Testis (tissue), 3 donors: Measurements from ENCODE around the gene CDC14A. TPM values are rescaled to one million over a fixed set of nuclear protein-coding genes. Genes with fewer than 3 reads are reported as not detected.
"Not testable (repeated sequence)": the region's sequence is repeated elsewhere in the genome, so short reads cannot be mapped to it uniquely, and the experiment has no call there.

Source experiments
- DNase-seq: peaks from one replicate; pipeline ENCODE4 v3.0.0-alpha.2; 2019
- H3K27ac ChIP-seq, 2 donors: fragments of 200-600 bp; sonication (generic); one replicate each; pipeline ENCODE4 v1.5.1; 2019
- H3K27me3 ChIP-seq: fragments of 200-600 bp; sonication (generic); one replicate; pipeline ENCODE4 v1.5.1; 2019
- H3K36me3 ChIP-seq: fragments of 200-600 bp; sonication (generic); one replicate; pipeline ENCODE4 v1.5.1; 2017; ENCODE audit warnings: low read depth; ENCODE audit errors: missing control alignments
- H3K4me1 ChIP-seq: fragments of 200-600 bp; sonication (generic); one replicate; pipeline ENCODE4 v1.5.1; 2019
- H3K4me3 ChIP-seq, 2 donors: fragments of 200-600 bp; sonication (generic); one replicate each; pipeline ENCODE4 v1.5.1; 2017 to 2019
- H3K9me3 ChIP-seq: fragments of 200-600 bp; sonication (generic); one replicate; pipeline ENCODE4 v1.5.1; 2017
- POLR2A ChIP-seq: fragments of 450-650 bp; IDR thresholded peaks from one replicate; pipeline ENCODE4 v1.6.1; 2017; ENCODE audit warnings: antibody characterized with exemption, mild to moderate bottlenecking, moderate library complexity
- WGBS, 2 donors: methylation state at CpG; one replicate each; pipeline ENCODE4 v1.1.5; 2018; 5-methylcytosine and 5-hydroxymethylcytosine counted together
- intact Hi-C: fragments of 100-400 bp; cut with DNase I; formaldehyde crosslinking; loops from one replicate; pipeline ENCODE4 v1.15.1; 2023; ENCODE audit warnings: low total_unique reads
- polyA plus RNA-seq: library from polyadenylated mRNA; stranded (reverse); fragments of 350-450 nt; fragmentation: Illumina TruSeq; extraction: RNeasy Lipid Tissue Mini Kit (QIAGEN cat#74804); gene quantifications from one replicate; pipeline ENCODE4 v1.2.3, GENCODE V29; 2014; ENCODE audit warnings: low read depth, low replicate concordance; ENCODE audit not compliant: insufficient read depth
- total RNA-seq, 2 donors: library from RNA; depleted of rRNA; stranded (reverse); fragments of >200 nt; gene quantifications; one replicate each; pipeline ENCODE4 v1.2.3, GENCODE V29; 2016
- TF ChIP-seq, protein P1 (sequence below), 3 experiments: fragments of 450-650 bp in 2 of 3; fragments of 200-600 bp in 1 of 3; sonication (generic) in 1 of 3; IDR thresholded peaks; one replicate each; pipeline ENCODE4 v1.5.1; 2016 to 2019; ENCODE audit warnings: antibody characterized with exemption in 3 of 3, mild to moderate bottlenecking in 2 of 3, moderate library complexity in 1 of 3

The CDC14A gene
- total and polyA plus RNA-seq, 3 donors from 2014 or later = 28.3 to 55.9 (median 40.6) TPM

DNA sequence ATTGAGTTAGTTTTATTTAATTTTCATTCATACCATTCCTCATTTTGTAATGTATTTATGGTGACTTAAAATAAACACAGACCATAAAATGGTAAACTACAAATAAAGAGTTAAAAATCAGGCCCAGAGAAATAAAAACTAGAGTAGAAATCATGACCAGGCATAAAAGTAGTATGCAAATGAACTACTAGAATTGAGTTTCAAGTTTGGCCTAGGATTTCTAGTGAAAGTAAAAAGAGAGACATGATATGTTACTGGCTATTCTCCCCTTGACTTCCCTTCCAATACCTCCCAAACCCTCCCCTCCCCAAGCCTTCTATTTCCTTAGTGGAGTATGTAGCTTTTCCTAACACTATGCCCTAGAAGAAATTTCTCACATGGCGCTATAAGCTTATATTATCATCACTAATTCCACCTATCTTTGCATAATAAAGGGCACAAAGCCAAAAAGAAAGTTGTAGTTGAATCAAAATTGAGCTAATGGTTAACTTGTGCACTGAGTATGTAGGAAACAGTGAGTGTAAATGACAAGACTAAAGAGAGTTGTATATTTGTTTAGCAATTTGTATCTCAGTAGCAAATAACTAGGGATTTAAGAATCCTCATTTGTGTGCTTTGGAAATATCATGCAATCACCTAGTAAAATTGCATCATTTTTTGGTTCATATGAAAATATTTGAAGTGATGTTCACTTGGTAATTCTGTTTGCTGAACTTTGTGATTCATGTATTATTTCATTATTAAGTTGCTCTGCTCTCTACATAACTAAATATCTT lies 29.7 kb upstream of the CDC14A start:
- H3K27ac ChIP-seq = no peak overlapping the region
- no peak for DNase-seq
- H3K36me3 ChIP-seq = no peaks in the 10 kb centered on the region
- no peaks in the 10 kb centered on the region for H3K27me3 ChIP-seq
- H3K4me1 ChIP-seq = no peaks in the 10 kb centered on the region
- no peaks in the 10 kb centered on the region for H3K9me3 ChIP-seq
- intact Hi-C loops = no loop called here
- H3K4me3 ChIP-seq = no peak overlapping the region
- 87 to 88% methylated on average over 1 of the region's 1 CpG for WGBS, 2 donors
- TF ChIP-seq POLR2A = no peak
- TF ChIP-seq, protein P1, sequence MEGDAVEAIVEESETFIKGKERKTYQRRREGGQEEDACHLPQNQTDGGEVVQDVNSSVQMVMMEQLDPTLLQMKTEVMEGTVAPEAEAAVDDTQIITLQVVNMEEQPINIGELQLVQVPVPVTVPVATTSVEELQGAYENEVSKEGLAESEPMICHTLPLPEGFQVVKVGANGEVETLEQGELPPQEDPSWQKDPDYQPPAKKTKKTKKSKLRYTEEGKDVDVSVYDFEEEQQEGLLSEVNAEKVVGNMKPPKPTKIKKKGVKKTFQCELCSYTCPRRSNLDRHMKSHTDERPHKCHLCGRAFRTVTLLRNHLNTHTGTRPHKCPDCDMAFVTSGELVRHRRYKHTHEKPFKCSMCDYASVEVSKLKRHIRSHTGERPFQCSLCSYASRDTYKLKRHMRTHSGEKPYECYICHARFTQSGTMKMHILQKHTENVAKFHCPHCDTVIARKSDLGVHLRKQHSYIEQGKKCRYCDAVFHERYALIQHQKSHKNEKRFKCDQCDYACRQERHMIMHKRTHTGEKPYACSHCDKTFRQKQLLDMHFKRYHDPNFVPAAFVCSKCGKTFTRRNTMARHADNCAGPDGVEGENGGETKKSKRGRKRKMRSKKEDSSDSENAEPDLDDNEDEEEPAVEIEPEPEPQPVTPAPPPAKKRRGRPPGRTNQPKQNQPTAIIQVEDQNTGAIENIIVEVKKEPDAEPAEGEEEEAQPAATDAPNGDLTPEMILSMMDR (IDR thresholded peaks at IDR 0.05) = no peak

DNA sequence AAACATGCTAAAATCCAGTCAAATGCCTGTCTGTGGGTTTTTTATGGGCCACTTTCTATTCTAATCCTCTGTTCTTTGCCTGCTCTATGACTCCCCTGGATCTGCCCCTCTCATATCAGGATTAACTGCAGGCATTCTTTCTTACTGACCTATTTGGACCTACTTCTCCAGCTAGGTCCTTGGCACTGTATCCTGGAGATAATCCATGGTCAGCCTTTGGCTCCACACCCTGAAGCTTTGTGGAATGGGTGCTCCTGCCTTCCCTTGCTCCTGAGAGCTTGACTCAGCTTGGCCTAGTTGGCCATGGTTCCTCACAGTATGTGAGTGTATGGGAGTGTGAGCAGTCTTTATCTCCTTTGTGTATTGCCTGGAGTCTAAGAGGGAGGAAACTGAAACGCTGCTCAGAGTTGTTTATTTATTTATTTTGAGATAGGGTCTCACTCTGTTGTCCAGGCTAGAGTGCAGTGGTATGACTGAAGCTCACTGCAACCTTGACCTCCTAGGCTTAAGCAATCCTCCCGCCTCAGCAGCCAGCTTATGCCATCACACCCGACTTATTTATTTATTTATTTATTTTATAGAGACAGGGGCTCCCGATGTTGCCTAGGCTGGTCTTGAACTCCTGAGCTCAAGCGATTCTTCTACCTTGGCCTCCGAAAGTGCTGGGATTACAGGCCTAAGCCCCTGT lies 28.7 kb upstream of the CDC14A start:
- 82 to 85% methylated on average over 6 of the region's 6 CpGs for WGBS, 2 donors
- H3K27ac ChIP-seq = no peak overlapping the region

DNA sequence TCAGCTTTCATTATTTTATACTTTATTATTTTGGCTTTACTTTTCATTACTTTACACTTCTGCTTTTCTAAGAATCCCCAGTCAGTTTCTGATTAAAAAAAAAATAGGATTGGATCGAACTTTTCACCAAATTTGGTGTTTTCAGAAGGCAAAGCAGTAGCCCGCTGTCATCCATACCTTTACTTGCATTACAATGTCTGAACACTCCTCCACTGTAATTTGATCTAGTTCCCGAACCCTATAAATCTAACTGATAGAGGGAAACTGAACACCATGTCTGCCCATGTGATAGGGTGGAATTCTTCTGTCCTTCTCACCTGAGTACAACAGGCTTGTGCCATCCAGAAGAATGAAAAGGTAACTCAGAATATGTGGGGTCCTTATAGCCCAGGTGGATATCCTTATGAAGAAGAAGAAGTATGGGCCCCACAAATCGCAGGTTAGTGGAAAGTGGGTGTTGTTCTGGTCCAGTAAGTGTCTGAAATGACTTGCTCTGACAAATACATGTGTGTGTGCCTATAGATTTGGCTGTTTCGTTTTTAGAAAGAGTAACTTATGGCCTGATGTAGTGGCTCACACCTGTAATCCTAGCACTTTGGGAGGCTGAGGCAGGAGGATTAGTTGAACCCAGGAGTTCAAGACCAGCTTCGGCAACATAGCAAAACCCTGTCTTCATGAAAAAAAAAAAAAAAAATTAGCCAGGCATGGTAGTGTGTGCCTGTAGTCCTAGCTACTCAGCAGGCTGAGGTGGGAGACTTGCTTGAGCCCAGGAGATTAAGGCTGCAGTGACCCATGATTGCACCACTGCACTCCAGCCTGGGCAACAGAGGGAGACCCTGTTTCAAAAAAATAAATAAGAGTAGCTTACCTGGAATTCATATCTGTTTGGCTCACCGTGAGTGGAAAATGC lies 26.6 kb upstream of the CDC14A start:
- H3K36me3 ChIP-seq = no peaks in the 10 kb centered on the region
- H3K27ac ChIP-seq = no peak overlapping the region
- no peaks in the 10 kb centered on the region for H3K9me3 ChIP-seq
- DNase-seq = no peak
- 80 to 84% methylated on average over 7 of the region's 7 CpGs for WGBS, 2 donors
- TF ChIP-seq, protein P1 (IDR thresholded peaks at IDR 0.05) = no peak
- TF ChIP-seq POLR2A = no peak
- intact Hi-C loops = no loop called here
- H3K4me1 ChIP-seq = no peaks in the 10 kb centered on the region
- no peak overlapping the region for H3K4me3 ChIP-seq
- H3K27me3 ChIP-seq = no peaks in the 10 kb centered on the region

More for the DNA sequence above, 28.7 kb upstream of the CDC14A start:
- intact Hi-C loops = no loop called here
- H3K9me3 ChIP-seq = no peaks in the 10 kb centered on the region
- TF ChIP-seq, protein P1 (IDR thresholded peaks at IDR 0.05) = no peak
- TF ChIP-seq POLR2A = no peak
- no peaks in the 10 kb centered on the region for H3K36me3 ChIP-seq
- DNase-seq = no peak
- H3K4me3 ChIP-seq = no peak overlapping the region
- H3K4me1 ChIP-seq = no peaks in the 10 kb centered on the region
- no peaks in the 10 kb centered on the region for H3K27me3 ChIP-seq

DNA sequence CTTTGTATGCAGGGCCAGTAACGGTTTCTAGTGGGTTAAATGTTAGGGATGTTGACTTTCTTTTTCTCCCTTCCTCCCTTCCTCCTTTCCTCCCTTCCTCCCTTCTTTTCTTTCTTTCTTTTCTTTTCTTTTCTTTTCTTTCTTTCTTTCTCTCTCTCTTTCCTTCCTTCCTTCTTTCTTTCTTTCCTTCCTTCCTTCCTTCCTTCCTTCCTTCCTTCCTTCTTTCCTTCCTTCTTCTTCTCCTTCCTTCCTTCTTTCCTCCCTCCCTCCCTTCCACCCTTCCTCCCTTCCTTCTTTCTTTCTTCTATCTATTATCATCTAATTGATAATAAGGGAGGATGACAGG lies 26.0 kb upstream of the CDC14A start:
- H3K27ac ChIP-seq, H3K9me3 ChIP-seq, intact Hi-C loops, H3K36me3 ChIP-seq, H3K27me3 ChIP-seq, DNase-seq, H3K4me1 ChIP-seq, H3K4me3 ChIP-seq: not testable (repeated sequence)
- 75 to 96% methylated on average over 1 of the region's 1 CpG for WGBS, 2 donors

DNA sequence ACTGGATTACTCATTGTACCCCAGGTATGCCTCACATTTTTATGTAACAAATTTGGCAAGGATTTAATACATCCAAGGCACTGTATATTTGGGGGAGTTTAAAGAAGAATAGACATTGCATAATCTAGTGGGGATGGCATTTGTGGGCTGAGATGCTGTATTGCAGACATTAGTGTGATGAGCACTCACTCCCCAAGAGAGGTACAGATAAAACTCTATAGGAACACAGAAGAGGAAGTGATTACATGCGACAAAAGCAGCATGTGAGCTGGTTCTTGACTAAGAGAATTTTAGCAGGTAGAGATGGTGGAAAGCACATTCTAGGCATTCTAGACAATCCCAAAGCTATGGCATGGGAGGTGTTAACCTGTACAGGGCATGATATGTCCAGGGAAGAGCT lies 24.2 kb upstream of the CDC14A start:
- Histone ChIP-seq H3K27me3 (no peaks in the 10 kb centered on the region), H3K4me1 (no peaks in the 10 kb centered on the region), H3K4me3 (no peak overlapping the region), H3K9me3 (no peaks in the 10 kb centered on the region), H3K36me3 (no peaks in the 10 kb centered on the region), H3K27ac (no peak overlapping the region)
- intact Hi-C loops = no loop called here
- TF ChIP-seq, protein P1 (IDR thresholded peaks at IDR 0.05) = no peak
- TF ChIP-seq POLR2A = no peak
- 86 to 88% methylated on average over 1 of the region's 1 CpG for WGBS, 2 donors
- DNase-seq = no peak

DNA sequence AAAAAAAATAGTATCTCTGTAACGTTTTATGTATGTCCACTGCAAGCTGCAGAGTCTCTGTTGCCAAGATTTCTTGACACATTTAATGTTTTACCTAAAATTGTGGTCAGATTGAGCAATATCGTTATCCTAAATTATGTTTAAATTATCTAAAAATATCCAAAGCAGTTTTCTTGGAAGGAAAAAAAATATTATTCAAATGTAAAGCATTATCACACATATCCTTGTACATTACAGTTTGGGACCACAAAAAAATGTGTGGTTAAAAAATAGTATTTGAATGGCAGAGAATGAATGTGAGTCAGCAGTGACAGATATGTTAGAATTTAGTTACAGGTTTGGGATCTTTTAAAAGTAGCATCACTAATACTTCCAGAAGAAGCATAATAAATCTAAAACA lies 21.2 kb upstream of the CDC14A start:
- H3K27me3 ChIP-seq, H3K4me3 ChIP-seq, H3K36me3 ChIP-seq, DNase-seq, H3K9me3 ChIP-seq, H3K27ac ChIP-seq, H3K4me1 ChIP-seq, intact Hi-C loops: not testable (repeated sequence)
- WGBS, 2 donors = 45 to 46% methylated on average over 2 of the region's 2 CpGs
